ENCODE data around the gene DUSP16. TPM values are rescaled to one million over a fixed set of nuclear protein-coding genes. Genes with fewer than 3 reads are reported as not detected.

DUSP16 gene
- total and polyA plus RNA-seq, 2 experiments from 2014 or later, result 11.7 to 59.4 TPM

- Histone ChIP-seq H3K4me2 (no peak overlapping the region), H3K79me2 (replicated peaks; ENCODE audit: insufficient read depth) (peaks cover 64% of the 10 kb centered on the region), H3K9me2 (ENCODE audit: insufficient read depth) (no peaks in the 10 kb centered on the region), H3F3A (replicated peaks; ENCODE audit: low read depth) (no peaks in the 10 kb centered on the region), H3K27me3 (ENCODE audit: insufficient read depth) (no peaks in the 10 kb centered on the region), H4K20me1 (replicated peaks; ENCODE audit: insufficient read depth) (peaks cover 17% of the 10 kb centered on the region; the same call in 1 of the 2 replicates), H3K36me3 (ENCODE audit: insufficient read depth) (peaks cover 8% of the 10 kb centered on the region; the same call in 1 of the 2 replicates), H3K4me3 (no peak overlapping the region), H3K4me1 (ENCODE audit: insufficient read depth) (peaks cover 12% of the 10 kb centered on the region), H2AFZ (no peak overlapping the region), H3K27ac (ENCODE audit: low read depth) (no peak overlapping the region)
- TF ChIP-seq STAT1 (IDR thresholded peaks at IDR 0.05; ENCODE audit: unreplicated experiment), result no peak
- no peak for TF ChIP-seq REST (IDR thresholded peaks at IDR 0.05; ENCODE audit: unreplicated experiment)
- no peak overlapping the region for H3K27ac Mint-ChIP-seq
- H3K4me3 Mint-ChIP-seq, result no peak overlapping the region
- H3K4me1 Mint-ChIP-seq, result peaks cover 11% of the 10 kb centered on the region; the same call in 2 of the 3 replicates
- no peak for ATAC-seq
- DNase-seq (ENCODE audit: low spot score), result no peak
- H3K9me3 Mint-ChIP-seq, result no peaks in the 10 kb centered on the region
- peaks cover 3% of the 10 kb centered on the region for H3K27me3 Mint-ChIP-seq (ENCODE audit: insufficient read depth, low read depth, poor library complexity)
- peaks cover 7% of the 10 kb centered on the region; the same call in 1 of the 3 replicates for H3K36me3 Mint-ChIP-seq (ENCODE audit: low read depth)
Observed at GRCh38 chr12:12495536-12495935, 67.1 kb downstream of the DUSP16 start.

GRCh38 chr12:12492547-12492946, 70.1 kb downstream of the DUSP16 start:
- Histone ChIP-seq H4K20me1 (replicated peaks; ENCODE audit: insufficient read depth) (peaks cover 17% of the 10 kb centered on the region; the same call in 1 of the 2 replicates), H3F3A (replicated peaks; ENCODE audit: low read depth) (0 out of 2 replicates have a peak, but pooled peaks cover 2% of the 10 kb centered on the region), H3K9me2 (ENCODE audit: insufficient read depth) (no peaks in the 10 kb centered on the region), H3K4me3 (no peak overlapping the region), H3K27me3 (ENCODE audit: insufficient read depth) (no peaks in the 10 kb centered on the region), H3K4me2 (no peak overlapping the region), H3K36me3 (ENCODE audit: insufficient read depth) (peaks cover 8% of the 10 kb centered on the region; the same call in 1 of the 2 replicates), H3K4me1 (ENCODE audit: insufficient read depth) (peaks cover 7% of the 10 kb centered on the region; the same call in 1 of the 2 replicates), H2AFZ (no peak overlapping the region), H3K79me2 (replicated peaks; ENCODE audit: insufficient read depth) (peaks cover 58% of the 10 kb centered on the region), H3K27ac (ENCODE audit: low read depth) (no peak overlapping the region)
- Mint-ChIP-seq H3K4me3 (no peak overlapping the region), H3K27ac (no peak overlapping the region), H3K9me3 (no peaks in the 10 kb centered on the region), H3K4me1 (peaks cover 3% of the 10 kb centered on the region; the same call in 1 of the 3 replicates), H3K36me3 (ENCODE audit: low read depth) (peaks cover 3% of the 10 kb centered on the region; the same call in 2 of the 3 replicates), H3K27me3 (ENCODE audit: insufficient read depth, low read depth, poor library complexity) (peaks cover 3% of the 10 kb centered on the region)
- DNase-seq (ENCODE audit: low spot score), result no peak
- ATAC-seq, result no peak
- TF ChIP-seq STAT1 (IDR thresholded peaks at IDR 0.05; ENCODE audit: unreplicated experiment), result no peak
- no peak for TF ChIP-seq EZH2 (IDR thresholded peaks at IDR 0.05; ENCODE audit: low read depth, unreplicated experiment)
- TF ChIP-seq ZNF331 (CRISPR knock-in tag; IDR thresholded peaks at IDR 0.05; ENCODE audit: low read depth), result no peak
- no peak for TF ChIP-seq ETS1 (IDR thresholded peaks at IDR 0.05)
- TF ChIP-seq ZNF462 (CRISPR knock-in tag; IDR thresholded peaks at IDR 0.05), result no peak
- TF ChIP-seq EZH2phosphoT487 (IDR thresholded peaks at IDR 0.05; ENCODE audit: unreplicated experiment), result no peak

Data from GM23338 (cell line).